HEK293T (cell line): ENCODE data around the gene OR9G1.
"Not testable (repeated sequence)": the region's sequence is repeated elsewhere in the genome, so short reads cannot be mapped to it uniquely, and the experiment has no call there.

Experiments used
- CTCF ChIA-PET: fragments of 350-600 bp; formaldehyde crosslinking; extraction: SDS; loops from one replicate; lab custom pipeline; 2021; ENCODE audit warnings: antibody characterized with exemption, inconsistent platforms; lab: Yijun Ruan, JAX
- POLR2A ChIA-PET: fragments of 350-600 bp; formaldehyde crosslinking; extraction: SDS; loops from one replicate; lab custom pipeline; 2020; ENCODE audit warnings: antibody characterized with exemption, inconsistent platforms; lab: Yijun Ruan, JAX
- DNase-seq: peaks from one replicate; pipeline ENCODE4 v3.0.0; 2012; ENCODE audit warnings: mixed read lengths; ENCODE audit errors: extremely low spot score
- ARNT ChIP-seq: fragments of 450-650 bp; IDR thresholded peaks from 2 replicates; pipeline ENCODE4 v1.6.1; 2017; ENCODE audit warnings: mild to moderate bottlenecking
- BHLHE40 ChIP-seq: fragments of 450-650 bp; IDR thresholded peaks from 2 replicates; pipeline ENCODE4 v1.6.1; 2016; ENCODE audit warnings: mild to moderate bottlenecking, moderate library complexity, borderline replicate concordance
- CTBP1 ChIP-seq: fragments of 450-650 bp; IDR thresholded peaks from 2 replicates; pipeline ENCODE4 v1.6.1; 2016; ENCODE audit warnings: borderline replicate concordance
- ELF4 ChIP-seq: fragments of 450-650 bp; IDR thresholded peaks from 2 replicates; pipeline ENCODE4 v1.6.1; 2017; ENCODE audit warnings: antibody characterized with exemption
- FOXA1 ChIP-seq: fragments of 450-650 bp; IDR thresholded peaks from 2 replicates; pipeline ENCODE4 v1.6.1; 2016; ENCODE audit warnings: mild to moderate bottlenecking
- FOXK2 ChIP-seq: fragments of 450-650 bp; IDR thresholded peaks from 2 replicates; pipeline ENCODE4 v1.6.1; 2016; ENCODE audit warnings: mild to moderate bottlenecking
- FOXM1 ChIP-seq: fragments of 450-650 bp; IDR thresholded peaks from 2 replicates; pipeline ENCODE4 v1.6.1; 2017; ENCODE audit warnings: mild to moderate bottlenecking, borderline replicate concordance
- HDGF ChIP-seq: fragments of 450-650 bp; IDR thresholded peaks from 2 replicates; pipeline ENCODE4 v1.6.1; 2017; ENCODE audit warnings: antibody characterized with exemption, borderline replicate concordance
- L3MBTL2 ChIP-seq: fragments of 450-650 bp; conservative IDR thresholded peaks from 2 replicates; pipeline ENCODE4 v1.6.1; 2016; ENCODE audit warnings: mild to moderate bottlenecking
- LEF1 ChIP-seq: fragments of 450-650 bp; IDR thresholded peaks from 2 replicates; pipeline ENCODE4 v1.6.1; 2017; ENCODE audit warnings: mild to moderate bottlenecking, borderline replicate concordance
- NFRKB ChIP-seq: fragments of 450-650 bp; IDR thresholded peaks from 2 replicates; pipeline ENCODE4 v1.6.1; 2016; ENCODE audit warnings: mild to moderate bottlenecking, moderate library complexity
- PKNOX1 ChIP-seq: fragments of 450-650 bp; IDR thresholded peaks from 2 replicates; pipeline ENCODE4 v1.6.1; 2016
- SP1 ChIP-seq: fragments of 450-650 bp; IDR thresholded peaks from 2 replicates; pipeline ENCODE4 v1.6.1; 2017
- SUZ12 ChIP-seq: fragments of 450-650 bp; IDR thresholded peaks from 2 replicates; pipeline ENCODE4 v1.6.1; 2016; ENCODE audit warnings: mild to moderate bottlenecking
- TARDBP ChIP-seq: fragments of 450-650 bp; IDR thresholded peaks from 2 replicates; pipeline ENCODE4 v1.6.1; 2016
- ZNF384 ChIP-seq: fragments of 450-650 bp; IDR thresholded peaks from 2 replicates; pipeline ENCODE4 v1.6.1; 2016

Gene OR9G1

GRCh38 chr11:56698795-56699194 is at the start of gene OR9G1:
Gene OR9G1, plus strand, starts transcription at chr11:56699095. Its CDS starts 1,293 bp downstream, at chr11:56700388.
- ChIA-PET POLR2A (no interaction called here), CTCF (no interaction called here)
- DNase-seq, result no peak
- TF ChIP-seq PKNOX1 (no peak), FOXM1 (no peak), SUZ12 (no peak), SP1 (no peak), ELF4 (no peak), L3MBTL2 (no peak), HDGF (no peak), TARDBP (no peak), FOXK2 (no peak), BHLHE40 (no peak), ARNT (no peak), ZNF384 (no peak), CTBP1 (no peak), NFRKB (no peak), FOXA1 (no peak), LEF1 (no peak)

- DNase-seq, result no peak
- ChIA-PET CTCF (no interaction called here), POLR2A (no interaction called here)
These were observed 39.1 kb upstream of the OR9G1 start for GRCh38 chr11:56659755-56660154.

GRCh38 chr11:56663386-56663785 is 35.5 kb upstream of the OR9G1 start, which contains the start of gene OR5AR1:
Gene OR5AR1, plus strand, starts transcription at chr11:56663686. Its CDS starts 0 bp downstream, at chr11:56663686.
- POLR2A ChIA-PET, result no interaction called here
- TF ChIP-seq ELF4, result no peak
- TF ChIP-seq TARDBP, result no peak
- TF ChIP-seq SP1, result no peak
- TF ChIP-seq ZNF384, result no peak
- TF ChIP-seq FOXK2, result no peak
- no peak for TF ChIP-seq LEF1
- TF ChIP-seq PKNOX1, result no peak
- no peak for TF ChIP-seq CTBP1
- TF ChIP-seq FOXA1, result no peak
- no peak for TF ChIP-seq BHLHE40
- TF ChIP-seq FOXM1, result no peak
- no peak for TF ChIP-seq HDGF
- no peak for TF ChIP-seq NFRKB
- no peak for TF ChIP-seq SUZ12
- no peak for TF ChIP-seq ARNT
- no peak for TF ChIP-seq L3MBTL2
- CTCF ChIA-PET, result no interaction called here
- DNase-seq, result no peak

More at GRCh38 chr11:56659755-56660154, 39.1 kb upstream of the OR9G1 start:
- TF ChIP-seq NFRKB, result no peak

GRCh38 chr11:56670984-56671383 is 27.9 kb upstream of the OR9G1 start:
- TF ChIP-seq LEF1 (no peak), FOXM1 (no peak), NFRKB (no peak), TARDBP (no peak), ZNF384 (no peak), FOXK2 (no peak), BHLHE40 (no peak), CTBP1 (no peak), ARNT (no peak), PKNOX1 (no peak), ELF4 (no peak), SUZ12 (no peak), HDGF (no peak), SP1 (no peak), FOXA1 (no peak), L3MBTL2 (no peak)
- ChIA-PET CTCF (no interaction called here), POLR2A (no interaction called here)
- DNase-seq, result no peak

GRCh38 chr11:56688554-56689100 is 10.3 kb upstream of the OR9G1 start:
- POLR2A ChIA-PET, result no interaction called here
- TF ChIP-seq ZNF384 (no peak), FOXK2 (no peak), PKNOX1 (no peak), LEF1 (no peak), FOXM1 (no peak), SP1 (no peak), BHLHE40 (no peak), SUZ12 (no peak), FOXA1 (no peak), ARNT (no peak), HDGF (no peak), TARDBP (no peak), L3MBTL2 (no peak)
- no peak for DNase-seq
- CTCF ChIA-PET, result no interaction called here

GRCh38 chr11:56691179-56691578 is 7.7 kb upstream of the OR9G1 start:
- POLR2A ChIA-PET, DNase-seq, CTCF ChIA-PET: not testable (repeated sequence)
